Right cardiac atrium (tissue), 5 donors: ENCODE results near the gene NDUFB4. TPM values are rescaled to one million over a fixed set of nuclear protein-coding genes. Genes with fewer than 3 reads are reported as not detected.

Experiments used
- ATAC-seq, 2 donors: fragments of 200-7000 bp; cut with Tn5 transposase; one replicate each; pipeline versions ENCODE4 v1.8.0 to v1.9.1; 2020; ENCODE audit warnings: moderate library complexity in 2 of 2, mild to moderate bottlenecking in 1 of 2
- DNase-seq, 3 donors: peaks; one replicate each; pipeline ENCODE4 v3.0.0-alpha.2; 2020
- H3K27ac ChIP-seq: one replicate; pipeline ENCODE4 v1.5.1; 2013; ENCODE audit warnings: mild to moderate bottlenecking, low read length, control low read depth, moderate library complexity
- H3K27me3 ChIP-seq: one replicate; pipeline ENCODE4 v1.6.1; 2013; ENCODE audit not compliant: control insufficient read depth, insufficient read depth
- H3K4me1 ChIP-seq: one replicate; pipeline ENCODE4 v1.6.1; 2013; ENCODE audit warnings: low read length; ENCODE audit not compliant: control insufficient read depth, insufficient read depth
- H3K4me3 ChIP-seq: one replicate; pipeline ENCODE4 v1.5.1; 2013; ENCODE audit warnings: low read length, control low read depth
- H3K9me3 ChIP-seq: one replicate; pipeline ENCODE4 v1.6.1; 2013; ENCODE audit warnings: low read length; ENCODE audit not compliant: control insufficient read depth
- WGBS: extraction: QIAGEN DNeasy Blood & Tissue Kit; methylation state at CpG from one replicate; pipeline ENCODE4 v1.1.7; 2013; 5-methylcytosine and 5-hydroxymethylcytosine counted together
- intact Hi-C, 4 donors: fragments of 100-400 bp; cut with DNase I; formaldehyde crosslinking; loops; one replicate each; pipeline versions ENCODE4 v1.11.0 to v1.14.0; 2022 to 2023
- polyA plus RNA-seq: library from polyadenylated mRNA; stranded (reverse); fragments of 200-250 nt; gene quantifications from one replicate; pipeline ENCODE4 v1.2.3, GENCODE V29; 2013
- total RNA-seq, 4 donors: library from RNA; stranded (reverse); fragmentation: NEBNext Ultra II Directional; extraction: Animal tissue kit (Norgen Biotek cat#: 25700); gene quantifications; one replicate each; pipeline ENCODE4 v1.2.1, GENCODE V29; 2021
- donor health status: healthy with polysubstance abuse.
- donor health status: DM: no; HTN: yes; CAD: no.
- donor health status: DM: no; HTN: no; CAD: no.
- donor health status: DM: no; HTN: yes; CAD: no; lungs with severe emphysema.
- donor health status: DM: yes; HTN: yes; CAD: no.

NDUFB4 gene
- total and polyA plus RNA-seq, 5 donors = 286 to 667 (median 393) TPM

DNA sequence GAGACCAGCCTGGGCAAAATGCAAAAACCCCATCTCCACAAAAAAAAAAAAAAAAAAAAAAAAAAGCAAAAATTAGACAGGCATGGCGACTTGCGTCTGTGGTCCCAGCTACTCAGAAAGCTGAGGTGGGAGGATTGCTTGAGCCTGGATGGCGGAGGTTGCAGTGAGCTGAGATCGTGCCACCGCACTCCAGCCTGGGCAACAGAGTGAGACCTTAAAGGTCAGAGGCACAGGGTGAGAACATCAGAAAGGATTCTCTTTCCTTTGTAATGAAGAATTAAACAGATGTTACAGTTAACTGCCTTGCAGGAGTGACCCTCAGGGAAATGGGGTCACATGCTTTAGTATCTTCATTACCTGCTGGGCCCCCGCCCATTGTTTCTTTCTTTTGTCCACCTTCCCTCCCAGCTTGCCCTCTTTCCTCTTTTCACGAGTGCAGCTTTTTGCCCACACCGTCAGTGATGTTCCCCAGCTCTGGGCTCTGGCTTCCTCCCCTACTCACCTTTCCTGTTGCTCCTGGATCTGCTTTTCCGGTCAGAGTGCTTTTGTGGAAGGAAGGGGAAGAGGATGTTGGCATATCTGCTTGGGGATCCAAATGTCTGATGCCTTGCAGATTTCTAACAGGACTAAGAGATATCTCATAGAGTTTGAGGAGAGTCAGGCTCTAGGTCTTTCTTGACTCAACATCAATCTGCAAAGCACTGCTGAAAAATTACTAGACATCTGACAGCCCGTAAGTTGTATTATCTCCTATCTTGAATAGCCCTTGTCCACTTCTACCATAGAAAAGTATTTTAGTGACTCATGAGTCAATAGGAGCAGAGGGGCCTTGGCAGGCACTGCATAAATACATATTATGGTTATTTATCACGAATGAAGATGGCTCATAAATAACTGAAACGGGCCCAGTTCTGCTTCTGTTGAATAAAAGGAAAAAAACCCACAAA is 35.6 kb upstream of the NDUFB4 start:
- Histone ChIP-seq H3K4me3 (no peak overlapping the region), H3K9me3 (no peaks in the 10 kb centered on the region), H3K4me1 (peaks cover 5% of the 10 kb centered on the region), H3K27ac (peak overlapping the region; percentile 7), H3K27me3 (no peaks in the 10 kb centered on the region)
- ATAC-seq (no peak), DNase-seq (peak in 1 of 3 donors; percentile 49)
- WGBS = 75% methylated on average over 12 of the region's 12 CpGs
- intact Hi-C loops = loop anchor here in 3 of 4 donors (2.0 to 10.0 kb wide), 5 partner anchors 232 to 316 kb away; no protein-coding TSS in a partner anchor

- H3K27ac ChIP-seq = no peak overlapping the region
- ATAC-seq = peak; percentile 25 to 39
Observed at GRCh38 chr3:120561251-120562045, 34.7 kb upstream of the NDUFB4 start.

GRCh38 chr3:120563356-120564022 is 32.6 kb upstream of the NDUFB4 start:
- H3K4me1 ChIP-seq = no peaks in the 10 kb centered on the region
- no peak overlapping the region for H3K4me3 ChIP-seq
- ATAC-seq (no peak), DNase-seq (no peak)
- intact Hi-C loops = loop anchor here in 2 of 4 donors (5.0 to 10.0 kb wide), 3 partner anchors 229 to 319 kb away; no protein-coding TSS in a partner anchor
- H3K9me3 ChIP-seq = no peaks in the 10 kb centered on the region
- no peak overlapping the region for H3K27ac ChIP-seq
- H3K27me3 ChIP-seq = no peaks in the 10 kb centered on the region
- WGBS = 83% methylated on average over 5 of the region's 5 CpGs

More at GRCh38 chr3:120561251-120562045, 34.7 kb upstream of the NDUFB4 start:
- peak; percentile 67 to 88 (median 80) for DNase-seq
- Histone ChIP-seq H3K27me3 (no peaks in the 10 kb centered on the region), H3K4me3 (no peak overlapping the region), H3K4me1 (peaks cover 5% of the 10 kb centered on the region), H3K9me3 (no peaks in the 10 kb centered on the region)
- WGBS = 27% methylated on average over 10 of the region's 10 CpGs
- intact Hi-C loops = loop anchor here in 3 of 4 donors (2.0 to 10.0 kb wide), 5 partner anchors 231 to 317 kb away; no protein-coding TSS in a partner anchor

DNA sequence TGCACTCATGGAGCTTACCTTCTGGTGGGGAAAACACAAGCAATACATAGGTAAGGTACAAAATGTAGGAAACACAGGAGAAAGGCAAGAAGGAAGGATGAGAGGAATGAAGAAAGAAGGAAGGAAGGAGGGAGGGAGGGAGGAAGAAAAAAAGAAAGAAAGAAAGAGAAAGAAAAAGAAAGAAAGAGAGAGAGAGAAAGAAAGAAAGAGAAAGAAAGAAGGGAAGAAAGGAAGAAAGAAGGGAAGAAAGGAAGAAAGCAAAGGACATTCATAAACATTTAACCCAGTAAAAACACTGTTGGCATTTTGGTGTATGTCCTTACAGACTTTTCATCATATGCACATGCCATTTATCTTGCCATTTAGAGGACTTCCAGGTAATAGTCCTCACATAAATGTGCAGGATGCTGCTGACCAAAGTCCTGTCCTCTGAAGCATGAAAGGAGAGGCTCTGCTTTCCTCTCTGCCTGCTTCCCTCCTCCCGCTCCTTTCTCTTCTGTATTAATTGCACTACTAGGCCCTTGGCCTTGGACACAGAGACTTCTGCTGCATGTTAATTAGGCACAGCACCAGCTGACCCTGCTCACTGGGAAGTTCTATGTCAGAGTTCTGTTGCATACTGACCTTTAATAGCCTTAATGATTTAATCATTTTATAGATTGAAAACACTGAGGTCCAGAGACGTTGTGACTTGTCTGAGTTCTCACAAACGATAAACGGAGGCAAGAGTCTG is 29.7 kb upstream of the NDUFB4 start:
- Histone ChIP-seq H3K4me1 (peaks cover 3% of the 10 kb centered on the region), H3K4me3 (no peak overlapping the region), H3K9me3 (no peaks in the 10 kb centered on the region), H3K27me3 (no peaks in the 10 kb centered on the region), H3K27ac (no peak overlapping the region)
- ATAC-seq = no peak
- intact Hi-C loops = loop anchor here in 1 of 4 donors (10.0 kb wide), 2 partner anchors 228 to 322 kb away; no protein-coding TSS in a partner anchor
- DNase-seq = no peak
- WGBS = 79% methylated on average over 4 of the region's 4 CpGs

DNA sequence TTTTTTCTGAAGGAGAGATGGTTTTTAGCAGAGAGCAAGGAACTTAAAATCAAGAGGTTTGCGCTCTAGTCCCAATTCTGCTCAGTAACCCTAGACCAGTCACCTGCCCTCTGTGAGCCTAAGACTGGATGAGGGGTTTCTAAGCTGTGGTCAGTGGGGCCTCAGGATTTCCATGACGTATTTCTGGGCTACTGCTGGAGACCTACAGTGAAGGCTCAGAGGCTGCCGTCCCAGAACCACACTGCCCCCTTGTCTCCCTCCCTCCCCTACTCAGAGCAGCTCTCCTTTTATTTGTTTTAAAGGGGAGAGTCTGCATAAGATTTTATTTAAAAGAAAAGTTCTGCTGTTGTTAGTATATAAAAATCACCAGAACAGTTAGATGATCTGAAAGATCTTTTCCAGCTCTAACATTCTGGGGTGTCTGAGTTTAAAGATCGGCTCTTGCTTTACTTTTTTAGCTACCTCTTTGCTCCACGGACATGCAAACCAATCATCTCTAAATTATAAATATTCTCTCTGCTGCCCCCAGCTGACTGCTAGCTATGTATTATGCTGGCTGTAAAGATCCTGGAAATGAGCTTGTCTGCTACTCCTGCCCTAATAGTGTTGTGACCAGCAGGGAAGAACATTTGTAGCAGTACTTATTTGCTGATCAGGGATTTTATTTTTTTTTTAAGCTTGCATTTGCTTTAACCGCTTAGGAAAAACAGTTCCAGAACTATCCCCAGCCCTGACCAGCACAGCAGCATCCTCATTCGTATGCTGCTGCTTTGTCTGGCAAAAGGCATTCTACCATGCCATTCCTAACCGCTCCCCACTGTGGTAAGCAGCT is 28.6 kb upstream of the NDUFB4 start:
- DNase-seq (no peak), ATAC-seq (peak; percentile 74 to 83)
- Histone ChIP-seq H3K27ac (peak overlapping the region; percentile 27), H3K9me3 (no peaks in the 10 kb centered on the region), H3K4me3 (peak overlapping the region; percentile 41), H3K4me1 (peaks cover 3% of the 10 kb centered on the region), H3K27me3 (no peaks in the 10 kb centered on the region)
- 39% methylated on average over 8 of the region's 8 CpGs for whole genome bisulfite sequencing
- intact Hi-C loops = loop anchor here in 1 of 4 donors (10.0 kb wide), 2 partner anchors 227 to 323 kb away; no protein-coding TSS in a partner anchor

- no peak overlapping the region for H3K4me3 ChIP-seq
- peak in 1 of 2 donors; percentile 7 for ATAC-seq
- intact Hi-C loops = loop anchor here in 1 of 4 donors (10.0 kb wide), 2 partner anchors 227 to 323 kb away; no protein-coding TSS in a partner anchor
- no peaks in the 10 kb centered on the region for H3K9me3 ChIP-seq
- H3K27ac ChIP-seq = no peak overlapping the region
- no peaks in the 10 kb centered on the region for H3K27me3 ChIP-seq
- WGBS = 69% methylated on average over 3 of the region's 3 CpGs
- peaks cover 3% of the 10 kb centered on the region for H3K4me1 ChIP-seq
- no peak for DNase-seq
Observed at GRCh38 chr3:120568202-120568531, 28.0 kb upstream of the NDUFB4 start.

DNA sequence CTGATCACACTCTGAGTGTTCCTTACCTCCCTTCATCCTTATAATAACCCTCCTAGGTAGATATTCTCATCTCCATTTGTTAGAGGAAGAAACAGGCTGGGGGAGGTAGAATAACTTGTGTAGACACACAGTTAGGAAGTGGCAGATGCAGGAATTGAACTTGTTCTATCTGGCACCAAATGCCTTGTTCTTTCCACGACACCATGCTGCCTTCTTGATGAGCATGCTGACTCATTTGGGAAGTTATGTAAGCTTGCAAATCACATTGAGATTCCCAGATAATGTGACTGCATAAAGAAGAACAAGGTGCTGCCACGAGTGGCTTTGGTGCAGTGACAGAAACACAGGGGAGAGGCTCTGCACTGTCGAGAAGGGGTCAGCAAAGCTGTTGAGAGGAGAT is 27.5 kb upstream of the NDUFB4 start:
- Histone ChIP-seq H3K27ac (no peak overlapping the region), H3K4me3 (no peak overlapping the region), H3K9me3 (no peaks in the 10 kb centered on the region), H3K4me1 (peaks cover 3% of the 10 kb centered on the region), H3K27me3 (no peaks in the 10 kb centered on the region)
- DNase-seq = no peak
- intact Hi-C loops = loop anchor here in 1 of 4 donors (10.0 kb wide), 2 partner anchors 226 to 324 kb away; no protein-coding TSS in a partner anchor
- no peak for ATAC-seq
- WGBS = 41% methylated on average over 3 of the region's 3 CpGs

DNA sequence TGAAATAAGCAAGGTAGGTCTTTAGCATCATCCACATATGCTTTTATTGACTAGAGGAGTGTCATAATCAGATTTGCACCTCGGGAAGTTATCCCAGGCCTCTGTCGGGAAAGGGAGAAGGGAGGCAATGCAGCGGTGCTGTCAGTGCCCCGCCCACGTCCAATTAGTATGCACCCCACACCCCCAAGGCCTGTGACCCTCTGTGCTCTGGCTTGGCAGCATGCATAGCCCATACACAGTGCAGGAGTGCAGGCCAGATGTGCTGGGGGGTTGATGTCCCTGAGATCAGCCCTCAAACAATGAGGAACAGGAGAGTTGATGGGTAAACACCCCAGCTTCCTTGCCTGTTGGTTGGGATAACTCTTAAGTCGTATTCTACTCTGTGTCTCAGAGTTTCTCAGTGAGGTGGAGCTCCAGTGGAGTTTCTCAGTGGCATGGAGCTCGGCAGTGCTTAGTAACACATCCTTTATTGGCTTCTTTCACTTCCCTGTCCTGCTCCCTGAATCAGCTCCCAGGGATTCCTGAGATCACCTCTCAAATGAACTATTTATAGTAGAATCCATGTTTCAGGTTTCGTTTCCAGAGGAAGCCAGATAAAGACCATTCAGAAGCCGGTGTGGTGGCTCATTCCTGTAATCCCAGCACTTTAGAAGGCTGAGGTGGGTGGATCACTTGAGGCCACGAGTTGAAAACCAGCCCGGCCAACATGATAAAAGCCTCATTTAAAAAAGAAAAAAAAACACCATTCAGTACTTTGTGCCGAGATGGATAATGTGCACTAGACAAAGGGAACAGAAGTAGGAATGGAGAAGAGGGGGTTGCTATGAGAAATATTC is 26.7 kb upstream of the NDUFB4 start:
- DNase-seq = no peak
- H3K27ac ChIP-seq = no peak overlapping the region
- peak; percentile 19 to 53 for ATAC-seq
- H3K9me3 ChIP-seq = no peaks in the 10 kb centered on the region
- intact Hi-C loops = loop anchor here in 1 of 4 donors (10.0 kb wide), 2 partner anchors 225 to 325 kb away; no protein-coding TSS in a partner anchor
- peaks cover 3% of the 10 kb centered on the region for H3K4me1 ChIP-seq
- H3K4me3 ChIP-seq = no peak overlapping the region
- 50% methylated on average over 12 of the region's 12 CpGs for WGBS
- no peaks in the 10 kb centered on the region for H3K27me3 ChIP-seq

GRCh38 chr3:120572027-120572426 is 24.1 kb upstream of the NDUFB4 start:
- Histone ChIP-seq H3K4me1 (peaks cover 3% of the 10 kb centered on the region), H3K4me3 (no peak overlapping the region), H3K27me3 (no peaks in the 10 kb centered on the region), H3K27ac (no peak overlapping the region), H3K9me3 (no peaks in the 10 kb centered on the region)
- intact Hi-C loops = no loop called here
- 85% methylated on average over 2 of the region's 2 CpGs for WGBS
- no peak for ATAC-seq
- no peak for DNase-seq
